WTC11 (cell line): ENCODE measurements around the gene MICAL2.

ENCODE experiments used
- ATF3 ChIP-seq: sonication (generic); formaldehyde crosslinking; conservative IDR thresholded peaks from 2 replicates; pipeline ENCODE4 v1.8.1; 2022; ENCODE audit warnings: mild to moderate bottlenecking, missing genetic modification reagents
- CREM ChIP-seq: sonication (generic); formaldehyde crosslinking; IDR thresholded peaks from 2 replicates; pipeline ENCODE4 v1.8.1; 2022; ENCODE audit warnings: mild to moderate bottlenecking, missing genetic modification reagents, moderate library complexity
- CTCF ChIP-seq: fragments of 200-600 bp; IDR thresholded peaks from 2 replicates; pipeline ENCODE4 v1.8.0; 2022; ENCODE audit warnings: antibody characterized with exemption
- E2F4 ChIP-seq: sonication (generic); formaldehyde crosslinking; IDR thresholded peaks from 2 replicates; pipeline ENCODE4 v1.8.1; 2022; ENCODE audit warnings: low read depth, mild to moderate bottlenecking, moderate library complexity, missing genetic modification reagents, borderline replicate concordance
- ETV6 ChIP-seq: sonication (generic); formaldehyde crosslinking; IDR thresholded peaks from 2 replicates; pipeline ENCODE4 v1.8.1; 2022; ENCODE audit warnings: mild to moderate bottlenecking, missing genetic modification reagents
- FOXJ3 ChIP-seq: sonication (generic); formaldehyde crosslinking; IDR thresholded peaks from 2 replicates; pipeline ENCODE4 v1.9.0; 2021; ENCODE audit warnings: missing genetic modification reagents, mild to moderate bottlenecking, borderline replicate concordance
- KAT7 ChIP-seq: sonication (generic); formaldehyde crosslinking; IDR thresholded peaks from 2 replicates; pipeline ENCODE4 v1.8.1; 2023; ENCODE audit warnings: missing genetic modification reagents, mild to moderate bottlenecking, borderline replicate concordance
- MAX ChIP-seq: sonication (generic); formaldehyde crosslinking; IDR thresholded peaks from 2 replicates; pipeline ENCODE4 v1.8.0; 2022; ENCODE audit warnings: mild to moderate bottlenecking, missing genetic modification reagents
- NR2C2 ChIP-seq: sonication (generic); formaldehyde crosslinking; IDR thresholded peaks from 2 replicates; pipeline ENCODE4 v1.8.0; 2022; ENCODE audit warnings: mild to moderate bottlenecking, missing genetic modification reagents
- PREB ChIP-seq: sonication (generic); formaldehyde crosslinking; IDR thresholded peaks from 2 replicates; pipeline ENCODE4 v1.8.1; 2022; ENCODE audit warnings: mild to moderate bottlenecking, missing genetic modification reagents, moderate library complexity, borderline replicate concordance
- RELA ChIP-seq: sonication (generic); formaldehyde crosslinking; IDR thresholded peaks from 2 replicates; pipeline ENCODE4 v1.8.1; 2022; ENCODE audit warnings: missing genetic modification reagents, mild to moderate bottlenecking, borderline replicate concordance
- SMAD3 ChIP-seq: sonication (generic); formaldehyde crosslinking; IDR thresholded peaks from 2 replicates; pipeline ENCODE4 v1.8.0; 2022; ENCODE audit warnings: missing genetic modification reagents, mild to moderate bottlenecking, borderline replicate concordance
- ZBTB21 ChIP-seq: sonication (generic); formaldehyde crosslinking; IDR thresholded peaks from 2 replicates; pipeline ENCODE4 v1.8.1; 2023; ENCODE audit warnings: mild to moderate bottlenecking, missing genetic modification reagents, borderline replicate concordance
- TF ChIP-seq, protein P1 (sequence below): fragments of 250-450 bp; sonication (Bioruptor Pico); IDR thresholded peaks from 2 replicates; pipeline ENCODE4 v1.9.0; 2021; ENCODE audit warnings: mild to moderate bottlenecking

DNA sequence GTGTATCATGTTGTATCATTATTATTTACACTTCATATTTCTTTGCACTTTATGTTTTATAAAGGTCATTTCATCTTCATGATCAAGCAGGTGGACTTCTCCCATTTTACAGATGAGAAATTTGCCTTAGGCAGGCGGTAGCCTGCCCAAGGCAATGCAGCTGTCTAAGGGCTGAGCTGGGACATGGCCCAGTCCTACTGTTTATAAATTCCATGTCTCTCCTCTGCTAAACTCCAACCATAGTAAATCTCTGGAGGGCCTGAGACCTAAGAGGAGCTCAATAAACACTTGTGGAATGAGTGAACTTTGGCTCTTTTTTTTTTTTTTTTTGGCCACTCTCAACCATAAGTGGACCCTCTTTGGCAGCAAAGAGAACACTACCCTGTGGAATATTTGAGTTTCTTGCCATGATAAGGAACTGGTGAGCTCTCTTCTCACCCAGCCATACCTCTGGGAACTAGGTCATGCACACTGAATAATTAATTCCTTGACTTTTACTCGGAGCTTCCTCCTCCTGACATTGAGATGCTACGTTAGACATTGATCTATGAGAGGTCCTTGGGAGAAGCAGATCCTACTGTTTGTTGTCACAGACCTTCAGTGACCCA, 29.9 kb downstream of the MICAL2 start:
- TF ChIP-seq CTCF (no peak), PREB (CRISPR knock-in tag) (no peak), CREM (CRISPR knock-in tag) (no peak), ATF3 (CRISPR knock-in tag) (no peak), FOXJ3 (CRISPR knock-in tag) (no peak), ETV6 (CRISPR knock-in tag) (no peak), SMAD3 (CRISPR knock-in tag) (no peak), RELA (CRISPR knock-in tag) (no peak), NR2C2 (no peak), ZBTB21 (CRISPR knock-in tag) (no peak), KAT7 (CRISPR knock-in tag) (no peak), E2F4 (CRISPR knock-in tag) (no peak), MAX (CRISPR knock-in tag) (no peak)
- TF ChIP-seq, protein P1, sequence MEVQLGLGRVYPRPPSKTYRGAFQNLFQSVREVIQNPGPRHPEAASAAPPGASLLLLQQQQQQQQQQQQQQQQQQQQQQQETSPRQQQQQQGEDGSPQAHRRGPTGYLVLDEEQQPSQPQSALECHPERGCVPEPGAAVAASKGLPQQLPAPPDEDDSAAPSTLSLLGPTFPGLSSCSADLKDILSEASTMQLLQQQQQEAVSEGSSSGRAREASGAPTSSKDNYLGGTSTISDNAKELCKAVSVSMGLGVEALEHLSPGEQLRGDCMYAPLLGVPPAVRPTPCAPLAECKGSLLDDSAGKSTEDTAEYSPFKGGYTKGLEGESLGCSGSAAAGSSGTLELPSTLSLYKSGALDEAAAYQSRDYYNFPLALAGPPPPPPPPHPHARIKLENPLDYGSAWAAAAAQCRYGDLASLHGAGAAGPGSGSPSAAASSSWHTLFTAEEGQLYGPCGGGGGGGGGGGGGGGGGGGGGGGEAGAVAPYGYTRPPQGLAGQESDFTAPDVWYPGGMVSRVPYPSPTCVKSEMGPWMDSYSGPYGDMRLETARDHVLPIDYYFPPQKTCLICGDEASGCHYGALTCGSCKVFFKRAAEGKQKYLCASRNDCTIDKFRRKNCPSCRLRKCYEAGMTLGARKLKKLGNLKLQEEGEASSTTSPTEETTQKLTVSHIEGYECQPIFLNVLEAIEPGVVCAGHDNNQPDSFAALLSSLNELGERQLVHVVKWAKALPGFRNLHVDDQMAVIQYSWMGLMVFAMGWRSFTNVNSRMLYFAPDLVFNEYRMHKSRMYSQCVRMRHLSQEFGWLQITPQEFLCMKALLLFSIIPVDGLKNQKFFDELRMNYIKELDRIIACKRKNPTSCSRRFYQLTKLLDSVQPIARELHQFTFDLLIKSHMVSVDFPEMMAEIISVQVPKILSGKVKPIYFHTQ: no peak
